Uterus (tissue), 4 donors: ENCODE results near the gene WBP2. TPM values are rescaled to one million over a fixed set of nuclear protein-coding genes. Genes with fewer than 3 reads are reported as not detected.

Source experiments
- DNase-seq, 2 donors: peaks; one replicate each; pipeline ENCODE4 v3.0.0-alpha.2; 2019 to 2020
- H3K27ac ChIP-seq, 2 donors: fragments of 200-600 bp; sonication (generic); 1 replicate in 1 of 2; 2 replicates in 1 of 2; pipeline ENCODE4 v1.5.1; 2016 to 2018
- H3K27me3 ChIP-seq, 2 donors: fragments of 200-600 bp; sonication (generic); one replicate each; pipeline ENCODE4 v1.5.1; 2018 to 2019; ENCODE audit warnings: control low read depth in 1 of 2
- H3K36me3 ChIP-seq, 2 donors: fragments of 200-600 bp; sonication (generic); one replicate each; pipeline ENCODE4 v1.5.1; 2019; ENCODE audit warnings: control low read depth in 1 of 2
- H3K4me1 ChIP-seq, 2 donors: fragments of 200-600 bp; sonication (generic); one replicate each; pipeline ENCODE4 v1.5.1; 2018 to 2019; ENCODE audit warnings: control low read depth in 1 of 2
- H3K4me3 ChIP-seq, 2 donors: fragments of 200-600 bp; sonication (generic); 1 replicate in 1 of 2; 2 replicates in 1 of 2; pipeline ENCODE4 v1.5.1; 2018 to 2019; ENCODE audit warnings: mild to moderate bottlenecking in 1 of 2
- H3K9me3 ChIP-seq, 2 donors: fragments of 200-600 bp; sonication (generic); one replicate each; pipeline ENCODE4 v1.5.1; 2019; ENCODE audit warnings: control low read depth in 1 of 2
- POLR2A ChIP-seq, 2 donors: fragments of 450-650 bp; IDR thresholded peaks; one replicate each; pipeline ENCODE4 v1.6.1; 2016; ENCODE audit warnings: antibody characterized with exemption in 2 of 2, mild to moderate bottlenecking in 1 of 2, moderate library complexity in 1 of 2
- intact Hi-C: fragments of 100-400 bp; cut with DNase I; formaldehyde crosslinking; loops from one replicate; pipeline ENCODE4 v1.15.1; 2023; ENCODE audit warnings: low total_unique reads
- total RNA-seq, 4 donors: library from RNA; depleted of rRNA in 3 of 4; stranded (reverse); fragments of >200 nt in 3 of 4; gene quantifications; one replicate each; pipeline versions ENCODE4 v1.1.0 to v1.2.4, GENCODE V29; 2014 to 2023
- TF ChIP-seq, protein P1 (sequence below), 4 experiments: fragments of 200-600 bp in 2 of 4; fragments of 450-650 bp in 2 of 4; sonication (generic) in 2 of 4; IDR thresholded peaks; one replicate each; pipeline ENCODE4 v1.5.1; 2016 to 2019; ENCODE audit warnings: antibody characterized with exemption in 4 of 4, mild to moderate bottlenecking in 2 of 4, moderate library complexity in 1 of 4
- donor health status: DM: yes; HTN: yes; CAD: no.

Gene WBP2
- total RNA-seq, 4 donors from 2014 or later, result 19.7 to 115 (median 34.5) TPM

DNA sequence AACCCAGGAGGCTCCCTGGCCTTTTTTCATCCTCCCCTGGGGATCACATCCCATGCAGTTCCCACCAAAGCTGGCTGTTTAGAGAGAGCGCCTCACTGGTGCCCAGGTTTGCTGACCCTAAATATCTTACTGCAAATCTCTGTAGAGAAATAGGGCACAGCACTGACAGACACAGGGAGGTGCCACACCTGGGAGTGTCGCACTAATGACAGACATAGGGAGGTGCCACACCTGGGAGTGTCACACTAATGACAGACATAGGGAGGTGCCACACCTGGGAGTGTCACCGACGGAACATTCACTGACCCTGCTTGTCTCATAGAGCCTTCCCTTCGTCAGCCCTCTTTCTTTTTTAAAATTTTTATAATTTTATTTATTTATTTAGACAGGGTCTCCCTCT is 44.9 kb downstream of the WBP2 start:
- Histone ChIP-seq H3K4me3 (no peak overlapping the region), H3K36me3 (no peaks in the 10 kb centered on the region), H3K9me3 (no peaks in the 10 kb centered on the region), H3K4me1 (peaks cover 0 to 8% of the 10 kb centered on the region in 2 donors), H3K27ac (peak overlapping the region; percentile 72 to 81), H3K27me3 (no peaks in the 10 kb centered on the region)
- intact Hi-C loops, result no loop called here
- no peak for TF ChIP-seq POLR2A (IDR thresholded peaks at IDR 0.05)
- TF ChIP-seq, protein P1, sequence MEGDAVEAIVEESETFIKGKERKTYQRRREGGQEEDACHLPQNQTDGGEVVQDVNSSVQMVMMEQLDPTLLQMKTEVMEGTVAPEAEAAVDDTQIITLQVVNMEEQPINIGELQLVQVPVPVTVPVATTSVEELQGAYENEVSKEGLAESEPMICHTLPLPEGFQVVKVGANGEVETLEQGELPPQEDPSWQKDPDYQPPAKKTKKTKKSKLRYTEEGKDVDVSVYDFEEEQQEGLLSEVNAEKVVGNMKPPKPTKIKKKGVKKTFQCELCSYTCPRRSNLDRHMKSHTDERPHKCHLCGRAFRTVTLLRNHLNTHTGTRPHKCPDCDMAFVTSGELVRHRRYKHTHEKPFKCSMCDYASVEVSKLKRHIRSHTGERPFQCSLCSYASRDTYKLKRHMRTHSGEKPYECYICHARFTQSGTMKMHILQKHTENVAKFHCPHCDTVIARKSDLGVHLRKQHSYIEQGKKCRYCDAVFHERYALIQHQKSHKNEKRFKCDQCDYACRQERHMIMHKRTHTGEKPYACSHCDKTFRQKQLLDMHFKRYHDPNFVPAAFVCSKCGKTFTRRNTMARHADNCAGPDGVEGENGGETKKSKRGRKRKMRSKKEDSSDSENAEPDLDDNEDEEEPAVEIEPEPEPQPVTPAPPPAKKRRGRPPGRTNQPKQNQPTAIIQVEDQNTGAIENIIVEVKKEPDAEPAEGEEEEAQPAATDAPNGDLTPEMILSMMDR (IDR thresholded peaks at IDR 0.05), result no peak
- peak in 1 of 2 donors; percentile 11 for DNase-seq

DNA sequence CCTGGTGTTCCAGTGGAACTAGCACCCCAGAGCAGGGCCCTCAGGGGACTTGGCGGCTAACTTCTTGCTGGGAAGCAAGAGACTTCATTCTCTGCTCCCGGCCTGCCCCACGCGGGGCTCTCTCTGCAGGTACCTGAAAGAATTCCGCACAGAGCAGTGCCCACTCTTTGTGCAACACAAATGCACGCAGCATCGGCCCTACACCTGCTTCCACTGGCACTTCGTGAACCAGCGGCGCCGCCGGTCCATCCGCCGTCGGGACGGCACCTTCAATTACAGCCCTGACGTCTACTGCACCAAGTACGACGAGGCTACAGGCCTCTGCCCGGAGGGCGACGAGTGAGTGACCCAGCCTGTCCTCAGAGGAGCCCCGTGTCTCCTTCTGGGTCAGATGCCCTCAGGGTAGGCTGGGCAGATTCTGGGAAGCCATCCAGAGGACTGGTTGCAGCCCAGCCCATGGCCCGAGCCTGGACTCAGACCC is 45.5 kb downstream of the WBP2 start:
- intact Hi-C loops, result no loop called here
- Histone ChIP-seq H3K4me3 (no peak overlapping the region), H3K27me3 (no peaks in the 10 kb centered on the region), H3K4me1 (peaks cover 0 to 8% of the 10 kb centered on the region in 2 donors), H3K36me3 (no peaks in the 10 kb centered on the region), H3K9me3 (no peaks in the 10 kb centered on the region), H3K27ac (peak overlapping the region; percentile 72 to 81)
- DNase-seq, result peak in 1 of 2 donors; percentile 17
- no peak for TF ChIP-seq POLR2A (IDR thresholded peaks at IDR 0.05)
- TF ChIP-seq, protein P1 (IDR thresholded peaks at IDR 0.05), result no peak

DNA sequence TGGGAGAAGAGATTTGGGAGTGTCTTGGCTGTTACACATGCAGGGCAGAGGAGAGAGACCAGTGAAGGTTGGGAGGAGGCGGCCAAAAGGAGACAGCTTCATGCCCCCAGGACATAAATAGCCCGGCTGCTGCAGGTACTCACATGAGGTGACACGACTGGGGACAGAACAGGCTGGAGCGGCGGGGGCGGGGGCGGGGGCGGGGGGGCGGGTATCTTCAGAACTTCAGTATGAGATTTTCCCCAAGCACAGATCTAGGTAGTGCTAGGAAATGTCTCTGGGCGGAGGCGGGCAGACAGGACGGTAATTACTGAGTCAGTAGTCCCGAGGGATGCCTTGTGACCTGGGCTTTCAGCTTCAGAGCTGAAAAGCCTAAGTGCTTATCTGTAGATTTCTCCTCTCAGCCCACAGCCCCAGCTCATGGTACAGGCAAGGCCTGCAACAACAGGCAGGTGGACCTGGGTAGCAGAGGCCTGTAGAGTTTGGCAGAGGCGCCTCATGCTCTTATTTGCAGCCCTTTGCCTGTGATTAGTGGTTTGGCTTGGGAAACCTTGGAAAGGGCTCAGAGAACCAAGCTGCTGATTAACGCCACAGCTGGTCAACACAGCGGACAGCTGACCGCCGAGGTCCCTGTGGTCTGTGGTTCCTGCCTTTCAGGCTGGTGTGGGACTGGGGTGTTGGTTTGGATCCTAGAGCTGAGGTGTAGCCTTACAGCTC is 46.1 kb downstream of the WBP2 start:
- peak; percentile 68 to 78 for DNase-seq

DNA sequence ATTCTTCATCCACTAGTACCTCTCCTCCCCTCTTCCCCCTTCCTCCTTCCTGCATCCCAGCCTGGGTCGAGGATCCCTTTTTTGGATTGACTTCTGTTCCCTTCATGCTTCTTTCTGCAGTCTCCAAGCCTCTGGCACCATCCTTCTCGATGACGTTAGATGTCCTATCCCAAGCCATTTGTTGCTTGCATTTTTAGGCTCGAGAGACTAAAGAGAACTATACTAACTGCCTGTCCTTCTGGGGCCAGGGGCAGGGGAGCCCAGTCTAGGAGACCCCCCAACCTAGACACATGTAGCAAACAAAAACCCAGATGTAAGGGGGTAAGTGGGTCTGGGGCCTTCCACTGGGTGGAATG is 46.6 kb downstream of the WBP2 start:
- Histone ChIP-seq H3K36me3 (no peaks in the 10 kb centered on the region), H3K27me3 (no peaks in the 10 kb centered on the region), H3K27ac (peak overlapping the region; percentile 72 to 81), H3K4me1 (peaks cover 0 to 8% of the 10 kb centered on the region in 2 donors), H3K4me3 (no peak overlapping the region), H3K9me3 (no peaks in the 10 kb centered on the region)
- intact Hi-C loops, result no loop called here
- no peak for DNase-seq
- TF ChIP-seq, protein P1 (IDR thresholded peaks at IDR 0.05), result no peak
- TF ChIP-seq POLR2A (IDR thresholded peaks at IDR 0.05), result no peak

More for the DNA sequence above, 46.1 kb downstream of the WBP2 start:
- H3K9me3 ChIP-seq, result no peaks in the 10 kb centered on the region
- intact Hi-C loops, result no loop called here
- peak overlapping the region; percentile 72 to 81 for H3K27ac ChIP-seq
- no peaks in the 10 kb centered on the region for H3K27me3 ChIP-seq
- H3K4me3 ChIP-seq, result no peak overlapping the region
- H3K4me1 ChIP-seq, result peaks cover 0 to 8% of the 10 kb centered on the region in 2 donors
- no peaks in the 10 kb centered on the region for H3K36me3 ChIP-seq
- TF ChIP-seq POLR2A (IDR thresholded peaks at IDR 0.05), result no peak
- TF ChIP-seq, protein P1 (IDR thresholded peaks at IDR 0.05), result no peak

DNA sequence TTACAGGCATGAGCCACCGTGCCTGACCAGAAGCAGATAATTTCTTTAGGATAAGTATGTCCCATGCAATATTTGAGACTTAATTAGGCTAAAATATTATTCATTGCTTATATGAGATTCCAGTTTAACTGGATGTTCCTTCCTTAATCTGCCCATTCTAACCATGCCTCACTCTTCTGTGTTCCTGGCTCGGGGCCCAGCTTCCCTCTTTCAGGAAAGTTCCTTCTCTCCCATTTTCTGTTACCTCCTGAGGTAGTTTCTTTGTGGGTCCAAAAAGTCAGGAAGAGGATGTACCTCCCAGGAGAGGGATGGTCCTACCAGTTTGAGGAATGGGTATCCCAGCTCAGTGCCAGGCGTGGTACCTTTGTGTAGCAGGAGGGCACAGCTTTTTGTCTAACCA is 47.3 kb downstream of the WBP2 start:
- Histone ChIP-seq H3K36me3 (no peaks in the 10 kb centered on the region), H3K9me3 (no peaks in the 10 kb centered on the region), H3K27ac (peak overlapping the region; percentile 72 to 81), H3K27me3 (no peaks in the 10 kb centered on the region), H3K4me3 (no peak overlapping the region), H3K4me1 (peaks cover 0 to 8% of the 10 kb centered on the region in 2 donors)
- no peak for TF ChIP-seq POLR2A (IDR thresholded peaks at IDR 0.05)
- TF ChIP-seq, protein P1 (IDR thresholded peaks at IDR 0.05), result no peak
- intact Hi-C loops, result no loop called here
- DNase-seq, result no peak
